Measurements from ENCODE around the gene TMEM39A. TPM values are rescaled to one million over a fixed set of nuclear protein-coding genes. Genes with fewer than 3 reads are reported as not detected.

TMEM39A gene
- total RNA-seq, 4 donors from 2014 or later = 54.7 to 60.2 (median 56.9) TPM

DNA sequence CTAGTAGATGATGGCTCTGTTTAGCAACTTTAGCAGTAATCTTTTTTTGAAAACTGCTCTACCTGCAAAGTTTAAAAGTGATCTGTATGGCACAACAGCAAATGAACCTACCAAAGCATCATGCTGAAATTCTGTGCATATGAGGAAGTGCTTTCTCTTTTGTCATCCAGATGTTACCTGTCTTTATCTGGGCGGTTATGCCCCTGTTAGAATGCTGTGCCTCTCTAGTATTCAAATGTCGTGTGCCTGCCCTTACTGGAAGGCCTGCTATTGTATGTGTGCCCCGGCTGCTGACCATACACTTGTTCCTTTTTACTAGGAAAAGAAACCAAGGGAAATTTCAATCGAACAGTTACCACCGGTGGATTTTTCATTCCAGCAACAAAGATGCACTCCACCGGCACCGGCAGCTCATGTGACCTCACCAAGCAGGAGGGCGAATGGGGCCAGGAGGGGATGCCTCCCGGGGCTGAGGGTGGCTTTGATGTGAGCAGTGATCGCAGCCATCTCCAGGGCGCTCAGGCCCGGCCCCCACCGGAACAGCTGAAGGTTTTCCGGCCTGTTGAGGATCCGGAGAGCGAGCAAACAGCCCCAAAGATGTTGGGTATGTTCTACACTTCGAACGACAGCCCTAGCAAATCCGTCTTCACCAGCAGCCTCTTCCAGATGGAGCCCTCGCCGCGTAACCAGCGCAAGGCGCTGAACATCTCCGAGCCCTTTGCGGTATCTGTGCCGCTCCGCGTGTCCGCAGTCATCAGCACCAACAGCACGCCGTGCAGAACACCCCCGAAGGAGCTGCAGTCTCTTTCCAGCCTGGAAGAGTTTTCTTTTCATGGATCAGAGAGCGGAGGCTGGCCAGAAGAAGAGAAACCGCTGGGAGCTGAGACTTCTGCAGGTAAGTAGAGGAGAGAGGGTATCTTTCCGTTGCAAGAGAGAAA is 61.6 kb downstream of the TMEM39A start:
- DNase-seq (ENCODE audit: low spot score) = no peak
- TF ChIP-seq, protein P1, sequence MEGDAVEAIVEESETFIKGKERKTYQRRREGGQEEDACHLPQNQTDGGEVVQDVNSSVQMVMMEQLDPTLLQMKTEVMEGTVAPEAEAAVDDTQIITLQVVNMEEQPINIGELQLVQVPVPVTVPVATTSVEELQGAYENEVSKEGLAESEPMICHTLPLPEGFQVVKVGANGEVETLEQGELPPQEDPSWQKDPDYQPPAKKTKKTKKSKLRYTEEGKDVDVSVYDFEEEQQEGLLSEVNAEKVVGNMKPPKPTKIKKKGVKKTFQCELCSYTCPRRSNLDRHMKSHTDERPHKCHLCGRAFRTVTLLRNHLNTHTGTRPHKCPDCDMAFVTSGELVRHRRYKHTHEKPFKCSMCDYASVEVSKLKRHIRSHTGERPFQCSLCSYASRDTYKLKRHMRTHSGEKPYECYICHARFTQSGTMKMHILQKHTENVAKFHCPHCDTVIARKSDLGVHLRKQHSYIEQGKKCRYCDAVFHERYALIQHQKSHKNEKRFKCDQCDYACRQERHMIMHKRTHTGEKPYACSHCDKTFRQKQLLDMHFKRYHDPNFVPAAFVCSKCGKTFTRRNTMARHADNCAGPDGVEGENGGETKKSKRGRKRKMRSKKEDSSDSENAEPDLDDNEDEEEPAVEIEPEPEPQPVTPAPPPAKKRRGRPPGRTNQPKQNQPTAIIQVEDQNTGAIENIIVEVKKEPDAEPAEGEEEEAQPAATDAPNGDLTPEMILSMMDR (IDR thresholded peaks at IDR 0.05) = no peak
- no peak for ATAC-seq (ENCODE audit: low FRiP score)

DNA sequence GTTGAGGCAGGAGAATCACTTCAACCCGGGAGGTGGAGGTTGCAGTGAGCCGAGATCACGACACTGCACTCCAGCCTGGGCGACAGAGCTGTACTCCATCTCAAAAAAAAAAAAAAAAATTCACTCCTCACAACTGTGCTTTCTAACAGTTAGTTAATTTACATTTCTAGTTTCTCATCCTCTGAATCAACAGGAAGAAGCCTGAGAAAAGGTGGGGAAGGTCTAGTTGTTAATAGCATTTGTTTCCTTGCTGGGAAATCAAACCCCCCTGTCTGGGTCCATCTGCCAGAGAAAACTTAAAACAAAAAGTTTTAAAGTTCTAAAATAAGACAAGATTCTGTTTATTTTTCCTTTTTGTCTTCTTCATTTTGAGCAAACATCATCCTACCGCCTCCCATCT is 62.3 kb downstream of the TMEM39A start:
- TF ChIP-seq, protein P1 (IDR thresholded peaks at IDR 0.05) = no peak
- ATAC-seq (ENCODE audit: low FRiP score) (no peak), DNase-seq (ENCODE audit: low spot score) (no peak)

DNA sequence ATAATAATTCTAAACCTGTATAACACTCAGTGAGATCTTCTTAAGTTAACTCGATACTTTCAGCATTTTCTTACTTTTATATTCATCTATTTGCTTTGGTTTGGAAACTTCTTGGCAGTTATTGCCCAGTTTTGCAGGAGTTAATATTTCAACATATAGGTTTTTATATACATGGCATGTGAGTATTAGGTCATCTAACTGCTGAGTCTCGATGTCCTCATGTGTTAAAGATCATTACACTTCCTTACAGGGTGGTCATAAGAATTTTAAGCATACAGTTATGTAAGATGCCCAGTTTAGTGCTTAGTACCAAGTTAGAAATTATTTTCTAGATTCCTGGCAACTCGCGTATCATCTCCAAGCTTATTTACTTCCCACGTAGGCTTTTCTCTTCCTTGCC is 62.9 kb downstream of the TMEM39A start:
- TF ChIP-seq, protein P1 (IDR thresholded peaks at IDR 0.05) = no peak
- no peak for DNase-seq (ENCODE audit: low spot score)
- no peak for ATAC-seq (ENCODE audit: low FRiP score)

DNA sequence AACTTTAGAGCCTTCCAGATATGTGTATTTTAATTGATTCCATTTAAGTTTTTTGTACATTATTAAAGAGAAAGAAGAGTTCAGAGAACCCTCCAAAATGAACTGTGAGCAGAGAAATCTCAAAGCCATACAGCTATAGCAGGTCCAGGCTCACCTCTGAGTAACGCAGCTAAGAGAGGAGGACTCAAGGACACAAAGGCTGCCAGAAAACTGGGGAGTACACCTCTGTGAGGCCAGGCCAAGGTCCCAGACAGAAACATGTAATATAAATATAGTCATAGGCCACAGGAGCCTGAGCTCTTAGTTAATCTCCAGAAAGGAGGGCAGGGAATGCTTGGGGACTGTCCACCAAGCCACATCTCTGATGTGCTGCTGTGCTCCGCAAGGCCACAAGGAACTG is 66.5 kb downstream of the TMEM39A start:
- DNase-seq (ENCODE audit: low spot score) (no peak), ATAC-seq (ENCODE audit: low FRiP score) (no peak)
- TF ChIP-seq, protein P1 (IDR thresholded peaks at IDR 0.05) = no peak

DNA sequence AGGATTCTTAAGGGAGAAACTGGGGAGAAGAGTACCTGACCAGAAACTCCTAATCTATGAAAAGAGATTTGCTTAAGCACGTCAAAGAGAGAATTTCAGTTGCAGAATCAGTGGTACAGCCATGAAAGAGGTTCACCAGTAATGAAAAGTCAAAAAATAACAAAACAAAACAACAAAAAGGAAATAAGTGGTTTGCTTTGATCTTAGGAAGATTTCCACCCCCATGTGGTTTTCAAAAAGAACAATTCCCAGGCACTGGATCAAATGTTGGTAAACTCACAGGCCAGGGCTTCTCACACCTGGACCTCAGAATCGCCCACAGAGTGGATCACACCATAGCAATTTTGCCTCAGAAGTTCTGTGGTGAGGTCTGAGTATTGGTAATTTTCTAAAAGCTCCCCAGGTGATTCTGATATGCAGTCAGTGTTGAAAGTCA is 67.5 kb downstream of the TMEM39A start:
- TF ChIP-seq, protein P1 (IDR thresholded peaks at IDR 0.05) = no peak
- no peak for ATAC-seq (ENCODE audit: low FRiP score)

DNA sequence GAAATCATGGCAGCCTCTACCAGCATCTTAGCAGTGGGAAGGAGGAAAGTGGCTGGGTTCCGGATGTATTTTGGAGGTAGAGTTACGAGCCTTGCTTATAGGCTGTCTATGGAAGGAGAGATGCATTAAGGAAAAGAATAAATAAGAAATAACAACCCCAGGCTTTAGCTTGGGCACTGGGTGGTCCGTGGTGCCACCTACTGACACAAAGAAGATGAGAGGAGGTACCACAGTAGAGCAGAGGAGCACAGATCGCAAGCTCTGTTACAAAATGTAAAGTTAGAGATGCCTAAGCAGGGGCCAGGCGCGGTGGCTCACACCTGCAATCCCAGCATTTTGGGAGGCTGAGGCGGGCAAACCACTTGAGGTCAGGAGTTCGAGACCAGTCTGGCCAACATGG is 74.8 kb downstream of the TMEM39A start:
- DNase-seq (ENCODE audit: low spot score) = no peak
- TF ChIP-seq, protein P1 (IDR thresholded peaks at IDR 0.05) = no peak
- no peak for ATAC-seq (ENCODE audit: low FRiP score)

More for the DNA sequence above, 67.5 kb downstream of the TMEM39A start:
- no peak for DNase-seq (ENCODE audit: low spot score)

DNA sequence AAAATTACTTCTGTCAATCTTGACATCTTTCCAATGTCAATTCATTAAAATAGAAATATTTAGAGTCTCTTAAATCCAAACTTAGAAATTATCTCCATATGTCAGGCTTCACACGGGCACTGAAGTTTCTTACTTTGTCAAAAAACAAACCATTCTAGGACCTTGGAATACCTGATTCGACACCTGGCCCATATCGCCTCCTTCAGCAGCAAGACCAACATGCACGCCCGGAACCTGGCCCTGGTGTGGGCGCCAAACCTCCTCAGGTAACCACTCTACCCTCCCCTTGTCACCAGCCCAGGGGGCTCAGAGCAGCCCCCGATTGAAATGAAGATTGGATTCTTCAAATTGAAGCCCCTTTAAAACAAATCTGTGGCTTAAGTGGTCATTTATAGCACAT is 81.3 kb downstream of the TMEM39A start:
- no peak for DNase-seq (ENCODE audit: low spot score)
- ATAC-seq (ENCODE audit: low FRiP score) = no peak
- TF ChIP-seq, protein P1 (IDR thresholded peaks at IDR 0.05) = no peak

Measured in omental fat pad (tissue), 4 donors.